ENCODE data around the gene KRTAP4-1.
"Not testable (repeated sequence)": the region's sequence is repeated elsewhere in the genome, so short reads cannot be mapped to it uniquely, and the experiment has no call there.

- TF ChIP-seq POLR2A, CTCF, POLR2AphosphoS5 (IDR thresholded peaks at IDR 0.05): not testable (repeated sequence)
Observed at GRCh38 chr17:41226598-41227095, 41.9 kb upstream of the KRTAP4-1 start, which contains the start of gene KRTAP9-2.

Measured in gastroesophageal sphincter (tissue), 3 donors.